GM18505 (cell line): ENCODE results near the gene TGFB1.
A peak's percentile ranks its signal among the peaks of the same experiment; 100 is the strongest.

ENCODE experiments used
- ATAC-seq: cut with Tn5 transposase; IDR thresholded peaks from one replicate; pipeline ENCODE4 v1.9.1; 2021; ENCODE audit not compliant: unreplicated experiment
- POLR2A ChIP-seq: IDR thresholded peaks from 4 replicates; pipeline ENCODE4 v1.6.1; 2011; ENCODE audit warnings: borderline replicate concordance; ENCODE audit not compliant: insufficient read depth, insufficient read length; ENCODE audit errors: extremely low read depth

Gene TGFB1

GRCh38 chr19:41318696-41319499 lies 34.8 kb downstream of the TGFB1 start:
- TF ChIP-seq POLR2A, result no peak
- ATAC-seq, result no peak

DNA sequence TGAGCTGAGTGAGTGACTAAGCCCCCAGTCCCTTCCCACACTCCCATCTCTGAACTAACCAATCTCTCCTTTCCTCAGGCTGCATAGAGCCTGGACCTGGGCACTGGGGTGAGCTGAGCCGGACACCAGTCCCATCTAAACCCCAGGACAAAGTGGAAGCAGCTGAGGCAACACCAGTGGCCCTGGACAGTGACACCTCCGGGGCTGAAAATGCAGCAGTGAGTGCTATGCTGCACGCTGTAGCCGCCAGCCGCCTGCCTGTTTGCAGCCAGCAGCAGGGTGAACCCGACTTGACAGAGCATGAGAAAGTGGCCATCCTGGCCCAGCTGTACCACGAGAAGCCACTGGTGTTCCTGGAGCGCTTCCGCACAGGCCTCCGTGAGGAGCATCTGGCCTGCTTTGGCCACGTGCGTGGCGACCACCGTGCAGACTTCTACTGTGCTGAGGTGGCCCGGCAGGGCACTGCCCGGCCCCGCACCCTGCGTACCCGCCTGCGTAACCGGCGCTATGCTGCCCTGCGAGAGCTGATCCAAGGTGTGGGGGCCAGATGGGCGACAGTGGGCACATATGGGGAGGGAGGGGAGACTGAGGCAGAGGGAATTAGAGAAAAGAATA lies 37.3 kb downstream of the TGFB1 start:
- ATAC-seq, result no peak
- no peak for TF ChIP-seq POLR2A

- no peak for ATAC-seq
- TF ChIP-seq POLR2A, result no peak
Measured at GRCh38 chr19:41311613-41312012, 42.1 kb downstream of the TGFB1 start.

DNA sequence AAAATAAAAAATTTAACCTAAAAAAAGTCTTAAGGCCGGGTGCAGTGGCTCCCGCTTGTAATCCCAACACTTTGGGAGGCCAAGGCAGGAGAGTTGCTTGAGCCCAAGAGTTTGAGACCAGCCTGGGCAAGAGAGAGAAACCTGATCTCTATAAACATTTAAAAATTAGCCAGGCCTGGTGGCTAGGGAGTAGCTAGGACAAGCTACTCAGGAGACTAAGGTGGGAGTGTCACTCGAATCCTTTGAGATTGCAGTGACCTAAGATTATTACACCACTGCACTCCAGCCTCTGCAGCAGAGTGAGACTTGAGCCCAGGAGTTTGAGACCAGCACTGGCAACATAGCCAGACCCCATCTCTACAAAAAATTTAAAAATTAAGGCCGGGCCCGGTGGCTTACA lies 42.6 kb downstream of the TGFB1 start:
- no peak for ATAC-seq
- TF ChIP-seq POLR2A, result no peak

DNA sequence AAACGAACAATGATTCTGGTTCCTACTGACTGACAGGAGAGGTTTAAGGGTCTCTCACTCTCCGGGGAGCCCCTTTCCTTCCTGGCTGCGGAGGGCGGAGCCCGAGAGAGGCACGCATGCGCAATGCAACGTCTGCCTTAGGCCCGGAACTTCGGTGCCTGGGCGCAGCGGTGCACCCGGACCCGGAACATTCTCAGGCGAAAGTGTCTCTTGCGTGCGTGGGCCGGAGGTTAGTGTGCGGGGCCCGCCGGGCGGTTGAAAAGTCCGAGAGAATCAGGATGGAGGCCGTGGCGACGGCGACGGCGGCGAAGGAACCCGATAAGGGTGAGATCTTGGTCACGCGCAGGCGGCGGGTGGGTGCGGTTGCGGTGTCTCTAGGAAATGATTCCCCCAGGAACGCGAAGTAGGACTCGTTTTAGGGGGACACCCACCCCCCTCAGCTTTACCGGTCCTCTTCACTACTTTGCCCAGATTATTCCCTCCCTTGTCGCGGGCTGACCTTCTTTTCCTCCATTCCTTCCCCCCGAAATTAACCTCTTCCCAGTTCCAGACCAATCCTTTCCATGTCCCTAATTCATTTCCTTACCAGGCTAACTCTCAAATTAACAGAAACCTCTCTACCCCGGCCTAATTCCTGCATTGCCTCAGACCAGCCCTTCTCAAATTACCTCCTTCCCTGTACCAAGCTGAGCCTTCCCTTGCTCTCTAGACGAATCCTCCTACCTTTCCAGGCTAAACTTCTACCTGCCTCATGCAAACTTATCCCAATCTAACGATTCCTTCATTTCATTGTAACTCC lies 43.5 kb downstream of the TGFB1 start, which contains the start of gene CCDC97:
Gene CCDC97 (plus strand): TSS at position 140 of the 799 bp plus-strand sequence. CDS start 139 bp downstream, at position 279.
- peak; percentile 66 for ATAC-seq
- TF ChIP-seq POLR2A, result peak; percentile 91

DNA sequence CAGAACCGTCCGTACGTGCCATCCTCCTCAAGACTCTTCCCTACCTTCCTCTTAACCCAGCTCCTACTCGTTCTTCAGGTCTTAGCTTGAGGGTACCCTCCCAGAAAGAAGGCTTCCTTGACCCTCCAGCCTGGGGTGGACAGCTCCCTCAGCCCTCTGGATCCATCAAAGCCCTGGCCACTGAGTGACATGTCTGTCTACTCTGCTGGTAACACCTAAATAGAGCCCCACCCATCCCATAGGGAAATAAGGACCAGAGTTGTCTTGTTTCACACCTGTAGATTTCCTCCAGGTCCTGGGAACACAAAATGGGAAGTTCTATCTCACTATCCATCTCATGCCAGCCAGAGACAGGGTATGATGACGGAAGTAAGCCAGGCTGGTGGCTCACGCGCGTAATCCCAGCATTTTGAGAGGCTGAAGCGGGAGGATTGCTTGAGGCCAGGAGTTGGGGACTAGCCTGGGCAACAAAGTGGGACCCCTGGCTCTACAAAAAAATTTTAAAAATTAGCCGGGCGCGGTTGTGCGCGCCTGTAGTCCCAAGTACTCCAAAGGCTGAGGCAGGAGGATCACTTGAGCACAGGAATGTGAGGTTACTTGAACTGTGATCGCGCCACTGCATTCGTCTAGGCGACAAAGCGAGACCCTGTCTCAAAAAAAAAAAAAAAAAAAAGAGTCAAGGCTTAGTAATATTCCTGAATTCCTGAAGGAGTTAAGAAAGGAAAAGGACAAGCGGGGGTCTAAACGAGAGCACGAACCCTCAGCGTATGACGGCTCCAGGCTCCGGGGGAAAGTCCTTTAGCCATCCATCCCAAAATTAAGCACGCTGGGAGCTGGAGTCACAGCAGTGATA lies 44.3 kb downstream of the TGFB1 start:
- no peak for TF ChIP-seq POLR2A
- no peak for ATAC-seq

- TF ChIP-seq POLR2A, result peak; percentile 50
- no peak for ATAC-seq
Measured at GRCh38 chr19:41308450-41309179, 45.1 kb downstream of the TGFB1 start.

DNA sequence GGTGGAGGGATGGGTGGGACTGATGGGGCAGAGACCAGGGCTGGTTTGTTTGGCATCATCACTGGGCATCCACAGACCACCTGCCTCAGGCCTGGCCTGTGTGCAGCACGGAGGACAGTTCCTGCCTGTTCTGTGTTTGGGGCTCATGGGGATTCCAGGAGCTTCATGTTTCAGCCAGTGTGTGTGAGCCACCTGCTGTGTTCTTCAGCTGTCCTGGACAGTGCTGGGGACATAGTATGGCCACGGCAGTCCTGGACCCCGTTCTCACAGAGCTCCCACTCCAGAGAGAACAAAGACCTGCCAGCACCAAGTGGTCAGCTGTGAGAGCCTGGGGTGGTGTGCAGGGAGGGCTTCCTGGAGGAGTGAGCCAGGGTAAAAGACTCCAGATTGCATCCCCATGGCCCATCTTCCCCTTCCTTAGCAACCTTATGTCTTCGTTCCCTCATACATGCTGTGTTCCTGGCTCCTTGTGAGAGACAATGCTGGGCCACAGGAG lies 45.7 kb downstream of the TGFB1 start:
- TF ChIP-seq POLR2A, result no peak
- no peak for ATAC-seq

- TF ChIP-seq POLR2A, result no peak
Measured at GRCh38 chr19:41307090-41307875, 46.4 kb downstream of the TGFB1 start.

DNA sequence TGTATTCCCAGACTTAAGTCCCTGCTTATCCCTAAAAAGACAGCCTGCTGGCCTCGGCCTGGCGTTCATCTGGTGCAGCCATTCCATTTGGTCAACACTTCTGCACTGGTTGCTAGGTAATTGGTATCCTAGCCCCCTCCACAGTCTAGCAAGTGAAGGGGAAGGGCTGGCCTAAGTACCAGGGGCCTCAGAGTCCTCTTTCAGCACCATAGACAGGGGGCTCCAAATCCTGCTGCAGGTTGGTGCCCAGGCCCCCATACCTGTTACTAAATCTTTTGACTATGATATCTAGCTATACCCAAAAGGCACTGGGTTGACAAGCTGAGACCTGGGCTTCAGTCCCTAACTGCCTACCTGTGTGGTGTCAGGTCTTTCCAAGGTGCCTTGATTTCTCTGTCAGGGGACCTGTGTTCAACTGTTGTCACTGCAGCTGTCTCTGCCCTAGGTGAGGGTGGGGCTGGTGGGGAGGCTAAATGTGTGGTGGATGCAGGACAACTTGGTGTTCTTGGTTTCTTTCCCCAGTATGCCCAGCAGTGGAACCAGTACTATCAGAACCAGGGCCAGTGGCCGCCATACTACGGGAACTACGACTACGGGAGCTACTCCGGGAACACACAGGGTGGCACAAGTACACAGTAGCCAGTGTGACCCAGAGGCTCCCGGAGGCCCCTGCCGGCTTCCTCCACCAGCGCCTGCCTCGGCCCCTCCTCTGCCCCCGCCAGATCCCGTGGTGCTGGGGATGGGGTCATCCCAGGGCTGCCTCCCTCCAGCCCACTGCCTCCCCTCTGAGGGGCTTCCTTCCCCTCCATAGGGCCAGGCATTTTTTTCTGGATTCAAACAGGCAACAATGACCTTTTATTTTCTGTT lies 47.6 kb downstream of the TGFB1 start:
- no peak for TF ChIP-seq POLR2A
- ATAC-seq, result no peak

More at GRCh38 chr19:41307090-41307875, 46.4 kb downstream of the TGFB1 start:
- ATAC-seq, result no peak

DNA sequence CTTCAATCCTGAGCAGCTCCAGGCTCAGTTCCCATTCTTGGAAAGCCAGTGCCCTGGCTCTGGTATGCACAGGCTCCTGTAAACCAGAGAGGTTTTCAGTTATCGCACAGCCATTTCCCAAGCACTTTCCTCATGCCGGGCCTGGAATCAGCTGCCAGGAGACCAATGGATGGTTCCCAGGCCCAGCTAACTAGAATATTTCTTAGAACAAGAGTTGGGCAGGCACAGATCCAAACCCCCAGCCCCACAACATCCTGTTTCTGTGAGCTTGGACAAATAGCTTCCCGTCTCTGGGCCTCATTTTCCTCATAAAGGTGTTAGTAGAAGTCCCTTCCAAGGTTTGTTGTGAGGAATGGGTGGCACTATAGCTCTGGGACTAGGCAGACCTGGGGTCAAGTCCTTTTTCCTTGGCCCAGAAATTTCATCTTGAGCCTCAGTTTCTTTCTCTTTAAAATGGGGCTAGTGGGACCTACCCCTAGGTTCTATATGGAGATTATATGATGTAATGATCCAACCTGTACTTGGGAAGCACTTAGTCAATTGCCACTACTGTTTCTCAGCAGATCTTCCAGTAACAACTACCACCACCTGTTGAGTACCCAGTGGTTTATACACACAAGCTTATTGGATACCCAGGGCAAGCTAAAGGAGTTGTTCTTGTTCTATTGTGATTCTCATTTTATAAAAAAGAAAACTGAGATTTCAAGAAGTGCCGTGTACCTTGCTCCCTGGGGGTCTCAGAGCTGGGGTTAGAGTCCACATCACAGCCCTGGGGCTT lies 48.8 kb downstream of the TGFB1 start:
- ATAC-seq, result no peak
- no peak for TF ChIP-seq POLR2A
